ENCODE measurements around the gene EPB41L1. TPM values are rescaled to one million over a fixed set of nuclear protein-coding genes. Genes with fewer than 3 reads are reported as not detected.
A peak's percentile ranks its signal among the peaks of the same experiment; 100 is the strongest.

EPB41L1 gene
- 10 to 100 TPM in 3 of 4 donors, 1 to 10 TPM in 1; 9.0 to 33.5 (median 20.4) TPM for total RNA-seq

- peak within 1 kb of the TSS; percentile 36 for H3K4me3 ChIP-seq (ENCODE audit: low read depth, poor library complexity, severe bottlenecking)
- peak; percentile 18 to 85 for DNase-seq (ENCODE audit: low spot score in 2 of 2)
- TF ChIP-seq, protein P1, sequence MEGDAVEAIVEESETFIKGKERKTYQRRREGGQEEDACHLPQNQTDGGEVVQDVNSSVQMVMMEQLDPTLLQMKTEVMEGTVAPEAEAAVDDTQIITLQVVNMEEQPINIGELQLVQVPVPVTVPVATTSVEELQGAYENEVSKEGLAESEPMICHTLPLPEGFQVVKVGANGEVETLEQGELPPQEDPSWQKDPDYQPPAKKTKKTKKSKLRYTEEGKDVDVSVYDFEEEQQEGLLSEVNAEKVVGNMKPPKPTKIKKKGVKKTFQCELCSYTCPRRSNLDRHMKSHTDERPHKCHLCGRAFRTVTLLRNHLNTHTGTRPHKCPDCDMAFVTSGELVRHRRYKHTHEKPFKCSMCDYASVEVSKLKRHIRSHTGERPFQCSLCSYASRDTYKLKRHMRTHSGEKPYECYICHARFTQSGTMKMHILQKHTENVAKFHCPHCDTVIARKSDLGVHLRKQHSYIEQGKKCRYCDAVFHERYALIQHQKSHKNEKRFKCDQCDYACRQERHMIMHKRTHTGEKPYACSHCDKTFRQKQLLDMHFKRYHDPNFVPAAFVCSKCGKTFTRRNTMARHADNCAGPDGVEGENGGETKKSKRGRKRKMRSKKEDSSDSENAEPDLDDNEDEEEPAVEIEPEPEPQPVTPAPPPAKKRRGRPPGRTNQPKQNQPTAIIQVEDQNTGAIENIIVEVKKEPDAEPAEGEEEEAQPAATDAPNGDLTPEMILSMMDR (IDR thresholded peaks at IDR 0.05): no peak
- no peak for TF ChIP-seq POLR2A (IDR thresholded peaks at IDR 0.05)
- 18 to 23% methylated on average over 15 to 17 of the region's 51 CpGs for WGBS, 2 donors
- intact Hi-C loops (cut with DNase I; ENCODE audit: low total_unique reads): no loop called here
These were observed at the start of gene EPB41L1 for GRCh38 chr20:36154700-36155628. EPB41L1 (plus strand) TSS chr20:36154740; CDS start chr20:36173778, 19,038 bp downstream.

DNA sequence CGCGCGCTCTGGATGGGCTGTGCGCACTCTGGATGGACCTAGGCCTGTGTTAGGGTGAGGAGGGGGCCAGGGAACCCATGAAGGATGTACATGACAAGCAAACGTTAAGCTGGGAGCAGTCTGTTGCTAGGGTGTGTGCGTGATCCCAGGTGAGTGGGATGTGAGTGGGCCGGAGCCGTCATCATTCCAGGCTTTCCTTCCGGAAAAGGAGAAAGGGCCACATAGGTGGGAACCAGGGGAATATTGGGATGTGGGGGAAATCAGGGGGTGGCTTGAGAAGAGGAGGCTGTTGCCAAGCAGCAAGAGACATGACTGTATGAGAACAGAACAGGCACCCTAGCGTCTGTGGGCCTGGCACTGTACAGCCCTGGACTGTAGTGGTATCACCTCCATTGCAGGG is 49.7 kb upstream of the EPB41L1 start:
- DNase-seq (ENCODE audit: low spot score in 2 of 2): no peak
- no peak overlapping the region for H3K4me3 ChIP-seq (ENCODE audit: low read depth, poor library complexity, severe bottlenecking)
- WGBS, 2 donors: 92 to 93% methylated on average over 10 of the region's 10 CpGs
- TF ChIP-seq, protein P1 (IDR thresholded peaks at IDR 0.05): no peak
- no peak for TF ChIP-seq POLR2A (IDR thresholded peaks at IDR 0.05)
- intact Hi-C loops (cut with DNase I; ENCODE audit: low total_unique reads): no loop called here

- 73 to 86% methylated on average over 1 of the region's 1 CpG for WGBS, 2 donors
- intact Hi-C loops (cut with DNase I; ENCODE audit: low total_unique reads): no loop called here
- H3K4me3 ChIP-seq (ENCODE audit: low read depth, poor library complexity, severe bottlenecking): no peak overlapping the region
- TF ChIP-seq, protein P1 (IDR thresholded peaks at IDR 0.05): no peak
- no peak for TF ChIP-seq POLR2A (IDR thresholded peaks at IDR 0.05)
- DNase-seq (ENCODE audit: low spot score in 2 of 2): no peak
These were observed 48.8 kb upstream of the EPB41L1 start for GRCh38 chr20:36105711-36106226.

DNA sequence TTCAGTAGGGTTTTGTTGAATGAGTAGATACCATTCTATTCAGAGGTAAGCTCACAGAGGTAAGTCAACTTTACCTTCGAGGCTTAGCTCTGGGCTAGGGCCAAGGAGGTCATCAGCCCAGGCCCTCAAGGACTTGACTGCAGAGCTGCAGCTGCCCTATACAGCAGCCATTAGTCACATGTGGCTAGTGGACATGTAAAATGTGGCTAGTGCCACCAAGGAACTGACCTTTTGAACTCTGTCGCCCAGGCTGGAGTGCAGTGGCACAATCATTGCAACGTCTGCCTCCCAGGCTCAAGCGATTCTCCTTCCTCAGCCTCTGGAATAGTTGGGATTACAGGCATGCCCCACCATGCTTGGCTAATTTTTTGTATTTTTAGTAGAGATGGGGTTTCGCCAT is 47.9 kb upstream of the EPB41L1 start:
- H3K4me3 ChIP-seq (ENCODE audit: low read depth, poor library complexity, severe bottlenecking): no peak overlapping the region
- intact Hi-C loops (cut with DNase I; ENCODE audit: low total_unique reads): no loop called here
- DNase-seq (ENCODE audit: low spot score in 2 of 2): no peak
- no peak for TF ChIP-seq POLR2A (IDR thresholded peaks at IDR 0.05)
- TF ChIP-seq, protein P1 (IDR thresholded peaks at IDR 0.05): peak in 1 of 3 donors; percentile 12
- WGBS, 2 donors: 88 to 94% methylated on average over 5 of the region's 5 CpGs

- DNase-seq (ENCODE audit: low spot score in 2 of 2): no peak
- H3K4me3 ChIP-seq (ENCODE audit: low read depth, poor library complexity, severe bottlenecking): no peak overlapping the region
- TF ChIP-seq POLR2A (IDR thresholded peaks at IDR 0.05): no peak
- TF ChIP-seq, protein P1 (IDR thresholded peaks at IDR 0.05): no peak
- intact Hi-C loops (cut with DNase I; ENCODE audit: low total_unique reads): no loop called here
- 89 to 93% methylated on average over 1 of the region's 1 CpG for WGBS, 2 donors
These were observed 46.7 kb upstream of the EPB41L1 start for GRCh38 chr20:36107881-36108280.

Data from lower leg skin (tissue), 4 donors.